ENCODE results near the gene LIMA1. TPM values are rescaled to one million over a fixed set of nuclear protein-coding genes. Genes with fewer than 3 reads are reported as not detected.

The LIMA1 gene
- total RNA-seq, 2 donors from 2014 or later: 20.7 to 28.3 TPM

DNA sequence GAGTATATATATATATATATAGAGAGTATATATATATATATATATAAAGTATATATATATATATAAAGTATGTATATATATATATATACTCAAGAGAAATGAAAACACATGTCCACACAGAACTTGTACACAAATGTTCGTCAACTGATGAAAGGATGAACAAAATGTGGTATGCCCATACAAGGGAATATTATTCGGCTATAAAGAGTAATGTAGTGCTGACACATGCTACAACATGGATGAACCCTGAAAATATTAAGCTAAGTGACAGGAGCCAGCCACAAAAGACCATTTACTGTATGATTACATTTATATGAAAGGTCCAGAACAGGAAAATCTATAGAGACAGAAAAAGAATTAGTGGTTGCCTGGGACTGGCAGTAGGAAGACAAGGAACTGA lies 19.5 kb downstream of the LIMA1 start:
- TF ChIP-seq, protein P1, sequence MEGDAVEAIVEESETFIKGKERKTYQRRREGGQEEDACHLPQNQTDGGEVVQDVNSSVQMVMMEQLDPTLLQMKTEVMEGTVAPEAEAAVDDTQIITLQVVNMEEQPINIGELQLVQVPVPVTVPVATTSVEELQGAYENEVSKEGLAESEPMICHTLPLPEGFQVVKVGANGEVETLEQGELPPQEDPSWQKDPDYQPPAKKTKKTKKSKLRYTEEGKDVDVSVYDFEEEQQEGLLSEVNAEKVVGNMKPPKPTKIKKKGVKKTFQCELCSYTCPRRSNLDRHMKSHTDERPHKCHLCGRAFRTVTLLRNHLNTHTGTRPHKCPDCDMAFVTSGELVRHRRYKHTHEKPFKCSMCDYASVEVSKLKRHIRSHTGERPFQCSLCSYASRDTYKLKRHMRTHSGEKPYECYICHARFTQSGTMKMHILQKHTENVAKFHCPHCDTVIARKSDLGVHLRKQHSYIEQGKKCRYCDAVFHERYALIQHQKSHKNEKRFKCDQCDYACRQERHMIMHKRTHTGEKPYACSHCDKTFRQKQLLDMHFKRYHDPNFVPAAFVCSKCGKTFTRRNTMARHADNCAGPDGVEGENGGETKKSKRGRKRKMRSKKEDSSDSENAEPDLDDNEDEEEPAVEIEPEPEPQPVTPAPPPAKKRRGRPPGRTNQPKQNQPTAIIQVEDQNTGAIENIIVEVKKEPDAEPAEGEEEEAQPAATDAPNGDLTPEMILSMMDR (IDR thresholded peaks at IDR 0.05): no peak

DNA sequence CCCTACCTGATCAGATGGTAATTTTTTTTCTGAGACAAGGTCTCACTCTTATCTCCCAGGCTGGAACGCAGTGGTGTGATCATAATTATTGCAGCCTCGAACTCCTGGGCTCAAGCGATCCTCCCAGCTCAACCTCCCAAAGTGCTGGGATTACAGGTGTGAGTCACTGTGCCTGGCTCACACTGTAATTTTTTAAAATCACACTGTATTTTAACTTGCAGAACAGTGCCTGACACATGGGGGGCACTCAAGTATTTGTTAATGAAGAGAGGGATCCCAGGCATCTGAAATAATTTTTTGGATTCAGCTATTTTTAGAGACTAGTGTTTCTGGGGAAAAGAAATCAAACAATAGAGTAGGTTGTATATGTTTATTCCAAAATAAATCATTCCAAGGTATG lies 21.7 kb downstream of the LIMA1 start:
- Histone ChIP-seq H3K4me3 (no peak overlapping the region), H3K9me3 (no peaks in the 10 kb centered on the region), H3K27me3 (no peaks in the 10 kb centered on the region), H3K27ac (no peak overlapping the region), H3K4me1 (peaks cover 0 to 32% of the 10 kb centered on the region in 2 donors), H3K36me3 (no peaks in the 10 kb centered on the region)
- DNase-seq (ENCODE audit: low spot score): no peak
- TF ChIP-seq, protein P1 (IDR thresholded peaks at IDR 0.05): no peak

More for the DNA sequence above, 19.5 kb downstream of the LIMA1 start:
- no peak overlapping the region for H3K4me3 ChIP-seq
- no peak for DNase-seq (ENCODE audit: low spot score)
- no peaks in the 10 kb centered on the region for H3K36me3 ChIP-seq
- H3K4me1 ChIP-seq: peaks cover 0 to 15% of the 10 kb centered on the region in 2 donors
- no peak overlapping the region for H3K27ac ChIP-seq
- H3K9me3 ChIP-seq: no peaks in the 10 kb centered on the region
- H3K27me3 ChIP-seq: no peaks in the 10 kb centered on the region

DNA sequence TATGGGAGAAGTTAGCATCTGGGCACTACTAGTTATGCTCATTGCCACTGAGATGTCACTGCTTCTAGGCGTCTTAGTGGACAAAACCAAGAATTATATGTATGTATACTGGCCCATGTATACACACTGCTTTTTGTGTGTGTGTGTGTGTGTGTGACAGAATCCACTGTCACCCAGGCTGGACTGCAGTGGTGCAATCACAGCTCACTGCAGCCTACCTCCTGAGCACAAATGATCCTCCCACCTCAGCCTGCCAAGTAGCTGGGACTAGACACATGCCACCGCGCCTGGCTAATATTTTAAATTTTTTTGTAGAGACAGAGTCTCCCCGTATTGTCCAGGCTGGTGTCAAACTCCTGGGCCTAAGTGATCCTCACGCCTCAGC lies 25.2 kb downstream of the LIMA1 start:
- no peaks in the 10 kb centered on the region for H3K27me3 ChIP-seq
- peak overlapping the region; percentile 49 to 58 for H3K27ac ChIP-seq
- no peak overlapping the region for H3K4me3 ChIP-seq
- DNase-seq (ENCODE audit: low spot score): peak; percentile 71
- peaks cover 0 to 32% of the 10 kb centered on the region in 2 donors for H3K4me1 ChIP-seq
- TF ChIP-seq, protein P1 (IDR thresholded peaks at IDR 0.05): no peak
- H3K36me3 ChIP-seq: no peaks in the 10 kb centered on the region
- H3K9me3 ChIP-seq: no peaks in the 10 kb centered on the region

DNA sequence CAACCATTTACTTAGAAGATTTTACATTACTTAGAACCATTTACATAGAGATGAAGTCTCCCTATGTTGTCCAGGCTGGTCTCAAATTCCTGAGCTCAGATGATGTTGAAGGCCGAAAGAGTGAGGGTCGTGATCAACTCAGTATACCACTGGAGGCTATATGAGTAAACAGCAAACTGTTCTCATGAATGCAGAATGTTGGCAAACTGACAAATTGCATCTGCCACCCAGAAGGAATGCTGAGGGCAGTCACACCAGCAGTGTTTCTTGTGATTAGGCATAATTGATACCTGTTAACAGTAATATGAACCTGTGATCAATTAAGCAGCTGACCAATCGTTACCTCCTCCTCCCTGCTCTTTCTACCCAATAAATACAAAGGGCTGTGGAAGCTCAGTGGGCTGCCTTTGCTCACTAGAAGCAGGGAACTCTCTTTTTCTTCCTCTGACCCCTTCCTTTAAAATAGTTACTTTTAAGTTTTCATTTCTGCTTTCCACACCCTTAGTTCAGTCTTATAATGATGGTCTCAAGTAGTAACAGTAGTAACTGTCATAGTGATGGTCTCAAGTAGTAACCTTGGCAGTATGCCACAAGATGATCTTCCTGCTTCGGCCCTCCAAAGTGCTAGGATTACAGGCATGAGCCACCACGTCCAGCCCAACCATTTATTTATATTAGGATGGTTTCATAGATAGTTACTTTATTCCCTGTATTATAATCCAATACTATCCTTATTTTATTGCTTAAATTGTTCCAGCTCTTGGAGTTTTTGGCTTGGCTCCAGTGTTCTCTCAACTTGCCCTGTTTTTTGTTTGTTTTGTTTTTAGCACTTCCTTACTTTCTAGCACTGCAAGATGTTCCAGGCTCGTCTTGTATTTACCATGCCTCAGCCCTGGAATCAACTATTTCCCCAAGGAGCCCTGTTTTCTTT lies 25.8 kb downstream of the LIMA1 start:
- Histone ChIP-seq H3K4me3 (no peak overlapping the region), H3K27me3 (no peaks in the 10 kb centered on the region)

DNA sequence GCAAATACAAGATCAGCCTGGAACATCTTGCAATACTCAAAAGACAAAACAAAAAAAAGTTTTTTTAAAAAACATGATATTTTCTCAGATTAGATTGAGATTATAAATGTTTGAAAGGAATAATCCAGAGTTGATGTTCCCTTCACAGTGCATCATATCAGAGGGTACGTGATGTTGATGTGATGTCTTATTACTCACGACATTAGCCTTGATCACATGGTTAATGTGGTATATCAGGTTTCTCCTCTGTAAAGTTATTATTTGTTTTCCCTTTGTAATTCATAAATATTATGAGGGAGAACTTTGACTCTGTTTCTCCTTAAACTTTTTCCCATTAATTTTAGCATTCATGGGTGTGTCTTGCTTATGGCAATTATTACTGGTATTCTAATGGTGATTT lies 26.6 kb downstream of the LIMA1 start:
- H3K27ac ChIP-seq: no peak overlapping the region
- no peaks in the 10 kb centered on the region for H3K27me3 ChIP-seq
- no peak for DNase-seq (ENCODE audit: low spot score)
- H3K9me3 ChIP-seq: no peaks in the 10 kb centered on the region
- no peaks in the 10 kb centered on the region for H3K36me3 ChIP-seq
- H3K4me3 ChIP-seq: no peak overlapping the region
- TF ChIP-seq, protein P1 (IDR thresholded peaks at IDR 0.05): no peak
- H3K4me1 ChIP-seq: peaks cover 0 to 32% of the 10 kb centered on the region in 2 donors

More for the DNA sequence above, 25.8 kb downstream of the LIMA1 start:
- H3K36me3 ChIP-seq: no peaks in the 10 kb centered on the region
- H3K27ac ChIP-seq: peak overlapping the region; percentile 49 to 58
- DNase-seq (ENCODE audit: low spot score): no peak
- H3K4me1 ChIP-seq: peaks cover 0 to 32% of the 10 kb centered on the region in 2 donors
- no peaks in the 10 kb centered on the region for H3K9me3 ChIP-seq
- TF ChIP-seq, protein P1 (IDR thresholded peaks at IDR 0.05): no peak
